ENCODE data around the gene RESF1. TPM values are rescaled to one million over a fixed set of nuclear protein-coding genes. Genes with fewer than 3 reads are reported as not detected.

Gene RESF1
- total RNA-seq, 1 donor from 2014 or later = 76.1 TPM

GRCh38 chr12:31959701-31960391 is 631 bp downstream of the RESF1 start:
- Histone ChIP-seq H3K4me3 (peak overlapping the region; percentile 75 to 83), H3K9me3 (no peaks in the 10 kb centered on the region), H3K4me1 (peaks cover 50% of the 10 kb centered on the region), H3K27me3 (no peaks in the 10 kb centered on the region), H3K36me3 (peaks cover 0 to 12% of the 10 kb centered on the region in 2 donors), H3K27ac (peak overlapping the region; percentile 89)
- TF ChIP-seq POLR2AphosphoS5 (IDR thresholded peaks at IDR 0.05; ENCODE audit: insufficient read depth in 1 of 2, low read depth in 1 of 2) (no peak), POLR2A (IDR thresholded peaks at IDR 0.05) (no peak), CTCF (IDR thresholded peaks at IDR 0.05) (no peak)
- no peak for DNase-seq (ENCODE audit: extremely low spot score in 2 of 2)
- intact Hi-C loops (cut with DNase I) = no loop called here

DNA sequence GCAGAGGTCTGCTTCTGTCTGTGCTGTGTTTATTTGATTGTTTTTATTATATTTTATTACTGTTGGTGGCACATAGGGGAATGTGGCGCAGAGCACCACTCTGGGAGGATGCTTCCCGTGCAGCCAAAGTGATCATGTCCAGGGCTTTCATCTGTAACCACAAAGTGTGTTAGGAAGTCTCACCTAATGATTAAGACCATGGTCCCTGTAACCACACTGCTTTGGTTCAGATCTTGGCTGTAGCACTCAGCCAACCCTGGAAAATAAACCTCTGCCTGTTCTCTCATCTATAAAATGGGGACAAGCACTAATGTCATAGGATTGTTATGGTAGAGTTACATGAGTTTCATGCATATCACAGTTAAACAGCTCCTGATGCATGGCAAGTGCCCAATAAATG is 1.9 kb downstream of the RESF1 start:
- peak overlapping the region; percentile 75 to 83 for H3K4me3 ChIP-seq
- intact Hi-C loops (cut with DNase I) = no loop called here
- no peak for DNase-seq (ENCODE audit: extremely low spot score in 2 of 2)
- no peaks in the 10 kb centered on the region for H3K27me3 ChIP-seq
- H3K9me3 ChIP-seq = no peaks in the 10 kb centered on the region
- peaks cover 0 to 20% of the 10 kb centered on the region in 2 donors for H3K36me3 ChIP-seq
- peak overlapping the region; percentile 89 for H3K27ac ChIP-seq
- peaks cover 61% of the 10 kb centered on the region for H3K4me1 ChIP-seq
- TF ChIP-seq CTCF (IDR thresholded peaks at IDR 0.05) (no peak), POLR2AphosphoS5 (IDR thresholded peaks at IDR 0.05; ENCODE audit: insufficient read depth in 1 of 2, low read depth in 1 of 2) (no peak), POLR2A (IDR thresholded peaks at IDR 0.05) (no peak)

GRCh38 chr12:31962076-31962475 is 2.9 kb downstream of the RESF1 start:
- no peaks in the 10 kb centered on the region for H3K27me3 ChIP-seq
- no peak for DNase-seq (ENCODE audit: extremely low spot score in 2 of 2)
- H3K36me3 ChIP-seq = peaks cover 0 to 20% of the 10 kb centered on the region in 2 donors
- TF ChIP-seq POLR2A (IDR thresholded peaks at IDR 0.05) (no peak), POLR2AphosphoS5 (IDR thresholded peaks at IDR 0.05; ENCODE audit: insufficient read depth in 1 of 2, low read depth in 1 of 2) (no peak), CTCF (IDR thresholded peaks at IDR 0.05) (no peak)
- intact Hi-C loops (cut with DNase I) = no loop called here
- no peak overlapping the region for H3K27ac ChIP-seq
- H3K9me3 ChIP-seq = no peaks in the 10 kb centered on the region
- H3K4me3 ChIP-seq = peak overlapping the region in 1 of 2 donors; percentile 75
- peaks cover 70% of the 10 kb centered on the region for H3K4me1 ChIP-seq

GRCh38 chr12:31964280-31964679 is 5.1 kb downstream of the RESF1 start:
- Histone ChIP-seq H3K4me1 (peaks cover 71% of the 10 kb centered on the region), H3K9me3 (no peaks in the 10 kb centered on the region), H3K4me3 (no peak overlapping the region), H3K27ac (no peak overlapping the region), H3K27me3 (no peaks in the 10 kb centered on the region), H3K36me3 (peaks cover 0 to 25% of the 10 kb centered on the region in 2 donors)
- intact Hi-C loops (cut with DNase I) = no loop called here
- TF ChIP-seq POLR2AphosphoS5 (IDR thresholded peaks at IDR 0.05; ENCODE audit: insufficient read depth in 1 of 2, low read depth in 1 of 2) (no peak), CTCF (IDR thresholded peaks at IDR 0.05) (no peak), POLR2A (IDR thresholded peaks at IDR 0.05) (no peak)
- DNase-seq (ENCODE audit: extremely low spot score in 2 of 2) = no peak

GRCh38 chr12:31965090-31965489 is 5.9 kb downstream of the RESF1 start:
- no peak overlapping the region for H3K27ac ChIP-seq
- intact Hi-C loops (cut with DNase I) = no loop called here
- peaks cover 0 to 33% of the 10 kb centered on the region in 2 donors for H3K36me3 ChIP-seq
- DNase-seq (ENCODE audit: extremely low spot score in 2 of 2) = no peak
- no peaks in the 10 kb centered on the region for H3K9me3 ChIP-seq
- H3K4me3 ChIP-seq = no peak overlapping the region
- TF ChIP-seq CTCF (IDR thresholded peaks at IDR 0.05) = no peak
- TF ChIP-seq POLR2A (IDR thresholded peaks at IDR 0.05) = no peak
- no peak for TF ChIP-seq POLR2AphosphoS5 (IDR thresholded peaks at IDR 0.05; ENCODE audit: insufficient read depth in 1 of 2, low read depth in 1 of 2)
- peaks cover 70% of the 10 kb centered on the region for H3K4me1 ChIP-seq
- no peaks in the 10 kb centered on the region for H3K27me3 ChIP-seq
